ENCODE results near the gene MAPK8. TPM values are rescaled to one million over a fixed set of nuclear protein-coding genes. Genes with fewer than 3 reads are reported as not detected.

MAPK8 gene
- polyA plus RNA-seq, 2 of the 4 experiments (the other 2 are of a cell fraction): 29.6 to 71.4 TPM

GRCh38 chr10:48456808-48457761, 150.6 kb downstream of the MAPK8 start:
- POLR2A ChIA-PET: no interaction called here
- no peak for DNase-seq (ENCODE audit: low read depth in 1 of 2, low spot score in 1 of 2)
- CTCF ChIA-PET: interaction anchor here (1.2 kb wide), 1 partner anchor 14 kb away, joined by 3 read pairs; no protein-coding TSS in a partner anchor
- no peak overlapping the region for H3K4me2 ChIP-seq
- H3K27ac ChIP-seq: no peak overlapping the region
- no peak overlapping the region for H3K4me3 ChIP-seq
- 82% methylated on average over 23 of the region's 24 CpGs for WGBS (ENCODE audit: missing lambda C conversion rate)
- TF ChIP-seq JUN (IDR thresholded peaks at IDR 0.05) (no peak), EHMT2 (IDR thresholded peaks at IDR 0.05; ENCODE audit: low read depth) (no peak), CHD4 (IDR thresholded peaks at IDR 0.05; ENCODE audit: borderline replicate concordance) (no peak), NPAS2 (CRISPR knock-in tag; IDR thresholded peaks at IDR 0.05; ENCODE audit: borderline replicate concordance) (no peak), CHD2 (IDR thresholded peaks at IDR 0.05; ENCODE audit: low read length, partially characterized antibody) (no peak), PHF8 (IDR thresholded peaks at IDR 0.05; ENCODE audit: borderline replicate concordance, low read depth) (no peak), USF2 (IDR thresholded peaks at IDR 0.05) (no peak), ATOH8 (CRISPR knock-in tag; IDR thresholded peaks at IDR 0.05; ENCODE audit: low read depth) (no peak), SREBF2 (IDR thresholded peaks at IDR 0.05) (no peak), KDM1A (IDR thresholded peaks at IDR 0.05; ENCODE audit: low read depth) (no peak), MAX (IDR thresholded peaks at IDR 0.05) (no peak)
- no peaks in the 10 kb centered on the region for H3K4me1 ChIP-seq
- no peak for ATAC-seq
- FAIRE-seq: no peak
- no peaks in the 10 kb centered on the region for H3K9me3 ChIP-seq

GRCh38 chr10:48457949-48458661, 151.6 kb downstream of the MAPK8 start:
- DNase-seq (ENCODE audit: low read depth in 1 of 2, low spot score in 1 of 2): no peak
- no peak overlapping the region for H3K27ac ChIP-seq
- no peaks in the 10 kb centered on the region for H3K4me1 ChIP-seq
- TF ChIP-seq USF2 (IDR thresholded peaks at IDR 0.05) (no peak), HES2 (IDR thresholded peaks at IDR 0.05) (no peak), ZC3H11A (IDR thresholded peaks at IDR 0.05) (no peak), RNF2 (IDR thresholded peaks at IDR 0.05; ENCODE audit: borderline replicate concordance, low read depth) (no peak), HEYL (CRISPR knock-in tag; IDR thresholded peaks at IDR 0.05) (no peak), HOXB13 (CRISPR knock-in tag; IDR thresholded peaks at IDR 0.05; ENCODE audit: low read depth) (no peak), HDAC2 (IDR thresholded peaks at IDR 0.05) (no peak), ZNF302 (CRISPR knock-in tag; IDR thresholded peaks at IDR 0.05) (no peak)
- no peak overlapping the region for H3K4me3 ChIP-seq
- FAIRE-seq: no peak
- CTCF ChIA-PET: interaction anchor here (1.0 kb wide), 1 partner anchor 8 kb away, joined by 4 read pairs; no protein-coding TSS in a partner anchor
- WGBS (ENCODE audit: missing lambda C conversion rate): 69% methylated on average over 5 of the region's 5 CpGs
- H3K9me3 ChIP-seq: no peaks in the 10 kb centered on the region
- no peak overlapping the region for H3K4me2 ChIP-seq
- POLR2A ChIA-PET: no interaction called here
- ATAC-seq: no peak

Measured in A549 (cell line).